Activated CD4-positive, alpha-beta T cell treated with anti-CD3 and anti-CD28 coated beads, Interleukin-2, Interleukin-6, amounts not matched to agents 100 ng/mL and 50 ng/mL, durations not matched to agents 16 hours and 8 hours (primary cell): ENCODE data around the gene TMIE.

ENCODE experiments used
- DNase-seq: peaks from one replicate; pipeline ENCODE4 v3.0.0-alpha.2; 2020

TMIE gene

GRCh38 chr3:46669191-46669999, 31.8 kb upstream of the TMIE start:
- no peak for DNase-seq

- no peak for DNase-seq
Measured at GRCh38 chr3:46670000-46670890, 30.9 kb upstream of the TMIE start.

GRCh38 chr3:46670891-46671427, 30.2 kb upstream of the TMIE start:
- no peak for DNase-seq

- DNase-seq, result no peak
Measured at GRCh38 chr3:46671541-46672348, 29.4 kb upstream of the TMIE start.

DNA sequence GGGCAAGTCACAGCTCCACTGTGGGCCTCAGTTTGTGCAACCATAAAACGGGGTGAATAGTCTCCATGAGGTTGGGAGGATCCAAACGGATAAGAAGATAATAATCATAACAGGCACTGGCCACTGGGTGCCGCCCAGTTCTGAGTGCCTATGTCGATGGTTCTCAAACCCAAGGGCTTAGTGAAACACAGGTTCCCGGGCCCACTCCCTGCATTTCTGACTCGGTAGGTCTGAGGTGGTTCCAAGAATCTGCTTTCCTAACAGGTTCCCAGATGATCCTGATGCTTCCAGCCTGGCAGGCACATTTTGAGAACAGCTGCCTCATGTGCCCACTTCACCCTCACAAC, 28.9 kb upstream of the TMIE start:
- no peak for DNase-seq

DNA sequence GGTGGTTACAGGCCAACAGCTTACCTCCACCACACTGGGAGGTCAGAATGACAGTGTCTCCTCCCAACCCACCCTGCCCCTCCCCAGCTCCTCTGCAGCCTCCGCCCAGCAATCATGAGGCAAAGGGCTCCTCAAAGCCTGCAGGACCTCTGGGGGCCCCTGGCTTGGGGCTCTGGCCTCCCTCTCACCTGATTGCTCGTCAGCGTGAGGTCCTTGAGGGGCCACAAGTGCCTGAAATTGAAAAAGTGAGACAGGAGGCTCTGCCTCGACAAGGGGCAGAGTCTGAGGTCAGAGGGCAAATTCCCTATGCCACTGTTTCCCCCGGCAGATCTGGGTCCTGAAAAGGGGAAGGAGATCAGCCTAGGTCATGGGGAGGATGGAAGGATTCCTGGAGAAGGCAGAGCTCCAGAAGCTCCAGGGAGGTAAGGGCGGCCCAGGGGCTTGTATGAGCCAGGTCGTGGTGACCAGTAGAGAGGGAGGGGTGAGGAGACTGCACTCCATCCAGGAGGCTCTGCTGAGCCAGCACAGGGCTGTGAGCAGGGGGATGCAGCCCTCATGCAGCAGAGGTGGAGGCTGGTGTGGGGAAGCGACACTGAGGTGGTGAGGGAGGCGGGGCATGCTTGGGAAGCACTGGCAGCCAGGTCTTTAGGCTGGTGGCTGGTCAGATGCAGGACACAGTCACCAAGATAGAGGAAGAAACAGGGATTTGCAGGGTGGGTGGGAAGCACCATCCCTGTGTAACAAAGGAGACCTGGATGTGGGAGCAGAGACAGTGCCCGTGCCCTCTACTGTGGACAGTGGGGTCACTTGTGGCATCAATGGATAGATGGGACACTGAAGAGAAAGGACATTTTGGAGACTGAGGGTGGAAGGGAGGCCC, 27.8 kb upstream of the TMIE start:
- DNase-seq, result no peak

GRCh38 chr3:46674031-46674845, 27.0 kb upstream of the TMIE start:
- DNase-seq, result no peak

GRCh38 chr3:46675426-46675825, 25.8 kb upstream of the TMIE start:
- DNase-seq, result no peak

GRCh38 chr3:46675843-46676567, 25.2 kb upstream of the TMIE start:
- no peak for DNase-seq

DNA sequence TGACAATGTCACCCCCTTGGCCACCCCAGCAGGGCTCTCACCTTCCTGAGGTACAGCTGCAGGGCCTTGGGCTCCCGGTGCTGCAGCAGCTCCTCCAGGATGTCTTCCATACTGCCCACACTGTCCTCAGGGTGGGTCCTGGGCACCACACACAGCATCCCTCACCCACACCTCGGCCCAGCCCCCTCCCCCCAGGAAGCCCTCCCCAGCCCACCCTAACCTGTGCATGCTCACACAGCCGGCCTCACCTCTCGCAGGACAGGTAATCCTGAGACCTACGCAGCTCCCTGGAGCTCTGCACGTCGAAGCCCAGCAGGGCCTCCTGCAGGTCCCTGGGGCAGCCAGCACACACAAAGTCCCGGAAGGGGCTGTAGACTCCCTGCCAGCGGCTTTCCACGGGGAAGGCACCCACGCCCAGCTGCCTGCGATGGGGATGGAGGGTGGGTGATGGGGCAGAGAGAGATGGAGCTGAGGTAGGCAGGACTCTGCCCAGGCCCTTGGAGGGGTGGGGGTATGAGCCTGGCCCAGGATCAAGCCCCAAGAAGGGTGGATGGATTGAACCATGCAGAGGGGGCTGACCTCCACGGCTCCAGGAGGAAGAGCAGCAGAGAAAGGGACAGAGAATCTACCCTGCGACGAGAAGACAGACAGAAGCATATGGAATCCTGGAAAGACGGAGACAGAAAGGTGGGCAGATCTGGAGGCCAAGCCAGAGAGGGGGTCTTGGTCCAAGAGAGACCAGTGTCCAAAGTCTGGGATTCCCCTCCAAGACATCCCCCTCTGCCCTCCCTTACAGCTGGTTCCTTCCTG, 24.4 kb upstream of the TMIE start:
- no peak for DNase-seq

DNA sequence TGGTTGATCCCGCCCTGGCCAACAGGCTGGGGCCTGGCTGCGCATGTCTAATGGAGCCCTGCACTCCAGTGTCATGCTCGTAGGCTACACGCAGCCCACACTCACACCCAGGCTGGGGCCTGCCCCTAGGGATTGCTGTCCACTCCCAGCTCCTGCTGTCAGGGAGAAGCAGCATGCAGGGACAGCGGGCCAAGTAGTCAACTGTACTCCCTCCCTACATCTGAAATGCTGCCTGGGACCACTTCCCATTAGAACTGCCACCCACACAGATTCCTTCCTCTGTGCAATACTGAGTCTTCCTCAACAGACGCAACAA, 23.8 kb upstream of the TMIE start:
- no peak for DNase-seq

DNA sequence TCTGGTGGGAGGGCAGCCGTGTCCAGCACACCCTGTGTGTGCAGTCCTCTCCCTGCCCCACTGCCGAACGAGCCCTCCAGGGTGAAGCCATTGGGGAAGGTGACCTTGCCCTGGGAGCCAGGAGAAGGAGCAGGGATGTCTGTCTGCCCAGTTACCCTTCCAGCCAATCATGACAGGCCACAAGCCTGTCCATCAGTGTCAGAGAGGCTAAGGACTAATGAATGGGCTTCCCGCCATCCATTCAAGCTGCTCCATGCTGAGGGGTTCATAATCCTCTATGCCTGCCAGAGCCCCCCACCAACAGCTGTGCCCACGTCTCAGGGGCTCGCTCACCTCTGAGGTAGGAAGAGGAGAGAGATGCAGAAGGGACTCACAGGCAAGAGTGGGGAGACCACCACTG, 22.9 kb upstream of the TMIE start:
- DNase-seq, result no peak

GRCh38 chr3:46679681-46680080, 21.5 kb upstream of the TMIE start:
- DNase-seq, result no peak

- DNase-seq, result no peak
Measured at GRCh38 chr3:46680298-46680826, 20.8 kb upstream of the TMIE start.

GRCh38 chr3:46681387-46681786, 19.8 kb upstream of the TMIE start:
- DNase-seq, result no peak

DNA sequence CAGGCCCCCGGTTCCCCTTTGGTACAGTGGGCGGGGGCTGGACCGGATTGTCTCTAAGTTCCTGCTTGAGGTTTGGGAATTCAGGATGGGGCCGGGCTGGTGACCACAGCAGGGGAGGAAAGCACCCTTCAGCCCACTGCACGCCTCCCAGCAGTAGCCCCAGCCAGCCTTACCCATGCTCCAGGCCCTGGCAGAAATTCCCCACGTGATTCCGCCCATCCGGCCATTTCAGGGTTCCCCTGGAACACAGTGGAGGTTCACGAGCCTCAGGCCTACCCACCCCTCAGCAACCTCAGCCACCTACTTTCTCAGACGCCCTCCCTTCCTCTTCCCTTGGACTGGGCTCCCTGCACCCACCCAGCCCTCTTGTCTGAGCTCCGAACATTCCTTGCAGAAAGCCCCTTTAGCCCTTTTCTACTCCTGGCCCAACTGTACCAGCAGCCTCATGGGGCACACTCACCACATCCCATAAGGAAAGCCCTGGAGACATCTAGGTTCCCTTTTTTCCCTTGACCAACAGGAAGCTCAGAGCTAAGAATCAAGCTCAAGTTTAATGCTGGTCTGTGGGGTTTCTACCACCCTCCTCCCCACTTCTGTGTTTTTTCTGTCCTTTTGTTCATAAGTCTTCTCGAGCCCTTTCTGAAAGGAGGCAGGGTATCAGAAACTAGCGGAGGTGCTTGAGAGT, 19.2 kb upstream of the TMIE start:
- no peak for DNase-seq

DNA sequence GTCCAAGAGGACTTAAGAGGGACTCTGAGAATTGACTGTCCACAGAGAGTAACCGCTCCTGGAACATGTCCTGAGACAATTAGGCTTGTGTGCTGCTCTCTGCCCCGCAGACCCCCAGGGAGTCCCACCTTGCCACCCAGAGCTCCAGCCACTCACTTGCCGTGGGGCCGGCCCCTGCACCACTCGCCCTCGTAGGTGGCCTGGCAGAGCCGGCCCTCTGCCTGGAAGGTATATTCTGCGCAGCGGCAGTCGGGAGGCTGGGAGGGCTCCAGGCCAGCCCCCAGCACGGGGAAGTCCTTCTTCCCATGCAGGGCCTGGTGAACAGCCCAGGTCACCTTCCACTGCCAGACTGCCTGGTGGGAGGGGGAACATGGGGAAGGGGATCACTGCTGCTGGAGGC, 18.2 kb upstream of the TMIE start:
- DNase-seq, result no peak

DNA sequence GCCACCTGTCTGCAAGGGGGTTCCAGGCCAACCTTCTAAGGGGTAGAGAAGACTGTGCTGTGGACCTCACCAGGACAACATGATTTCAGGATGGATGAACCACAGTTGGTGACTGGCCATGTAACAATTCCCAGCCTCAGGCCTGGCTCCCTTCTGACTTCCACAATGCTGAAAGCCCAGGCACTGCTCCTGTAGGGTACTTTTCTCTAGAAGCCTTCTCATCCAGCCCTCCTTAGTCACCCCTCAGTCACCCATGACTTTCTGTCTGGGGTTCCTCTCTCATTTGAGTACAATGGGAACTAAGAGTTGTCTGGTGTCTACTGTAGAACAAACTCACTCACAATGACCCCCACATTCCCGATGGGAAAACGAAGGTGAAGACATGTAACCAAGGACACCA, 16.3 kb upstream of the TMIE start:
- no peak for DNase-seq

- no peak for DNase-seq
Measured at GRCh38 chr3:46685446-46685845, 15.7 kb upstream of the TMIE start.
